Calu3 (cell line): ENCODE measurements around the gene MACROH2A1. TPM values are rescaled to one million over a fixed set of nuclear protein-coding genes. Genes with fewer than 3 reads are reported as not detected.

ENCODE experiments used
- BruUV-seq: library from RNA; stranded (reverse); fragments of 400-500 nt; replicated peaks from 2 replicates; lab custom pipeline; 2021; lab: Mats Ljungman, UMichigan
- CTCF ChIA-PET: fragments of 300-600 bp; sonication (Branson Sonifier 250); formaldehyde crosslinking; loops from one replicate; lab custom pipeline; 2022; ENCODE audit warnings: antibody characterized with exemption; lab: Charles Lee
- DNase-seq: peaks from one replicate; pipeline ENCODE4 v3.0.0; 2022
- H3K27ac Mint-ChIP-seq: one replicate; pipeline ENCODE4 v1.8.0; 2022; ENCODE audit warnings: mixed read lengths; ENCODE audit not compliant: unreplicated experiment
- H3K27me3 Mint-ChIP-seq: one replicate; pipeline ENCODE4 v1.8.0; 2022; ENCODE audit warnings: mixed read lengths; ENCODE audit not compliant: unreplicated experiment
- H3K36me3 Mint-ChIP-seq: one replicate; pipeline ENCODE4 v1.8.0; 2022; ENCODE audit warnings: mild to moderate bottlenecking, moderate library complexity, mixed read lengths; ENCODE audit not compliant: insufficient read depth, unreplicated experiment
- H3K4me1 Mint-ChIP-seq: one replicate; pipeline ENCODE4 v1.8.0; 2022; ENCODE audit warnings: mild to moderate bottlenecking, low read depth, mixed read lengths; ENCODE audit not compliant: unreplicated experiment
- H3K4me3 Mint-ChIP-seq: one replicate; pipeline ENCODE4 v1.8.0; 2022; ENCODE audit warnings: mild to moderate bottlenecking, low read depth, moderate library complexity, mixed read lengths; ENCODE audit not compliant: unreplicated experiment
- H3K9me3 Mint-ChIP-seq: one replicate; pipeline ENCODE4 v1.8.0; 2022; ENCODE audit warnings: low read depth, mixed read lengths; ENCODE audit not compliant: unreplicated experiment
- CTCF ChIP-seq: fragments of 200-600 bp; IDR thresholded peaks from one replicate; pipeline ENCODE4 v1.8.0; 2022; ENCODE audit warnings: antibody characterized with exemption; ENCODE audit not compliant: unreplicated experiment
- intact Hi-C: fragments of 100-400 bp; cut with micrococcal nuclease; formaldehyde crosslinking; loops from one replicate; pipeline ENCODE4 v1.10.0; 2022; ENCODE audit not compliant: unreplicated experiment
- total RNA-seq: library from RNA; stranded (reverse); gene quantifications from 2 replicates; pipeline ENCODE4 v1.2.3, GENCODE V29; 2022

The MACROH2A1 gene
- total RNA-seq, 1 experiment from 2014 or later: 368 TPM

DNA sequence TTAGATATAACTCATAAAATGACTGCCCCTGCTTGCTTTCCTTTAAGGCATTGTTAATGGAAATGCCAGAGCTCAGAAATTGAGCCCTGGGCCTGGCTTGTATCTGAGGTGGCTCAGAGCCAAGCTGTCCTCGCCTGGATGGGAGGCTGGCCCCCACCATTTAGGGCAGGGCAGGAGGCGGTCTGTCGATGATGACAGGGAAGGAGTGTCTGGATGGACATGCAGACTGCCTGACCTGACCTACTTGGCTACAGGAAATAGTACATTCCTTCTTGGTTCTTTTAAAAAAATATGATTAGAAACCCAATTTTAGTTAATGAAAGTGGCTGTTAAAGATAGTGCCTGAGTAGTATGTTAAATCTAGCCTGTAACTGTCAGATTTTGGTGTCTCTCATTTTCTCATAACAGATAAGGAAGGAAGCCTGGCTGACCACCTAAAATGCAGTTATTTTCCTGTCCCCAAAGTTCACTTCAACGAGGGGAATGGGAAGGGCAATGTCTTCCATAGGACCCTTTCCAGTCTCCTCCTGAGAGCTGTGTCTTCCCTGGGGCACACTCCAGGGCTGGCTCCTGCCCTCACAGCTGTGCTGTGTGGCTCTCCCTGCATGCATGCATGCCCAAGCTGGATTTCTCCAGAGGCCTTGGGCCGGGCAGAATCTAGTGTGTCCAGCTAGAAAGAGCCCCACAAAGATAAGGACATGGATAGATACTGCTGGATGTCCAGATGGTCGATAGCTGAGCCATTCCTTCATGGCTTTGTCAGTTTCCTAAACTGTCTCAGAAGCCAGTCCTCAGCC lies 42.3 kb downstream of the MACROH2A1 start:
- H3K9me3 Mint-ChIP-seq: no peaks in the 10 kb centered on the region
- intact Hi-C loops: no loop called here
- H3K4me1 Mint-ChIP-seq: no peaks in the 10 kb centered on the region
- CTCF ChIA-PET: no interaction called here
- no peaks in the 10 kb centered on the region for H3K27me3 Mint-ChIP-seq
- no peak for DNase-seq
- no peak for TF ChIP-seq CTCF
- H3K27ac Mint-ChIP-seq: no peak overlapping the region
- peaks cover 21% of the 10 kb centered on the region for H3K36me3 Mint-ChIP-seq
- BruUV-seq: no TSS peak
- no peak overlapping the region for H3K4me3 Mint-ChIP-seq

DNA sequence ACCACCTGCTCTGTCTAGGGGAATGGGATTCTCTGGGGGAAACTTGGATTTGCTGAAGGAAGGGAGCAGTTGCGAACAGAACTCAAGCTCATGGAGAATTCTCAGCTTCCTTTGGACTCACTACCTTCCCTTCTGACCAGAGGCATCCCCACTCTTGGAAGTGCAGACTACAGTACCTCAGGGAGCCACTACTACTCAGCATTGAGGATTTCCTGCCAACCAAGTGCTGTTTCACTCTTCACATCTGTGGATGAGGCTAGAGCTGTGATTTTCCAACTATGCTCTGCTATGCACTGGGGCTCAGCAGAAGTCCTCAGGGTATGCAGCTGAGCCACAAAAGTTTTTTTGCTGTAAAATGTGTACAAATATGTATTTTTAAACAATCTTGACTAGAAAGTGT lies 43.9 kb downstream of the MACROH2A1 start:
- Mint-ChIP-seq H3K4me1 (no peaks in the 10 kb centered on the region), H3K36me3 (peaks cover 21% of the 10 kb centered on the region), H3K27ac (no peak overlapping the region), H3K27me3 (no peaks in the 10 kb centered on the region), H3K9me3 (no peaks in the 10 kb centered on the region), H3K4me3 (no peak overlapping the region)
- intact Hi-C loops: no loop called here
- CTCF ChIA-PET: interaction anchor here (0.6 to 1.2 kb wide), 2 partner anchors 10 to 55 kb away, joined by 4 read pairs; no protein-coding TSS in a partner anchor
- BruUV-seq: no TSS peak
- DNase-seq: no peak
- no peak for TF ChIP-seq CTCF

DNA sequence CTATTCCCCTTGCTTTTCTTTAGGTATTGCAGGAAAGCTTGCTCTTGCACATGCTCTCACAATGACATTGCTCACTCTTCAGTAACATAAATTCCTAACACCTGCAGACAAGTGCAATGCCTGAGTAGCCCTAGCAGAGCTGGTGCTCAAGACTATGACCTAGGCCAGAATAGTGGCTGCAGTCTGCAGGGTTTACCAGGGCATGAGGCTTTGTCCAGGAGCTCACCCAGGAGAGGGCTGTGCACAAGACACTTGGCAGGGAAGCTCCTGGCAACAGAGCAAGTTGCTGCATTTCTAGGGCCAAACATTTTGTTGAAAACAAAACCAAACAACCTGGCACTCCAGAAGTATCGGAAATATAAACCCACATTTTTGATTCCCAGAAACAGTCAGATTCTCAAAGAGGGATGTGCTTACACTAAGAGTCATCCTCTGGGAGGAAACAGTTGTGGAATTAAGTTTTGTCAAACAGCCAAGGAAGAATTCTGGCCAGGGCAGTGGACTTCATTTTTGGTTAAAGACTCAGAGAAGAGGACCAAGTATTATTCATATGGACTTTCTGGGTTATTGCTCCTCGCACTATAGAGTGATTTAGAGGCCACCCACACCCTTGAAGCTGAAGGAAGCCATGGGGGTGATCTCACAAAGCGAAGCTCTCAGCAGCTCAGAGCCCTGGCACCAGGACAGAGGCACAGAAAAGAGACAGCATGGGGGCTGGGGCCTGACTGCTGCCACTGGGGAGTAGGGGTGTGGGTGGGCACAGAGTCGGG lies 44.9 kb downstream of the MACROH2A1 start:
- H3K9me3 Mint-ChIP-seq: no peaks in the 10 kb centered on the region
- H3K4me1 Mint-ChIP-seq: no peaks in the 10 kb centered on the region
- no peak overlapping the region for H3K27ac Mint-ChIP-seq
- BruUV-seq: no TSS peak
- CTCF ChIA-PET: no interaction called here
- intact Hi-C loops: no loop called here
- no peaks in the 10 kb centered on the region for H3K27me3 Mint-ChIP-seq
- H3K36me3 Mint-ChIP-seq: peaks cover 27% of the 10 kb centered on the region
- DNase-seq: no peak
- no peak for TF ChIP-seq CTCF
- H3K4me3 Mint-ChIP-seq: no peak overlapping the region

DNA sequence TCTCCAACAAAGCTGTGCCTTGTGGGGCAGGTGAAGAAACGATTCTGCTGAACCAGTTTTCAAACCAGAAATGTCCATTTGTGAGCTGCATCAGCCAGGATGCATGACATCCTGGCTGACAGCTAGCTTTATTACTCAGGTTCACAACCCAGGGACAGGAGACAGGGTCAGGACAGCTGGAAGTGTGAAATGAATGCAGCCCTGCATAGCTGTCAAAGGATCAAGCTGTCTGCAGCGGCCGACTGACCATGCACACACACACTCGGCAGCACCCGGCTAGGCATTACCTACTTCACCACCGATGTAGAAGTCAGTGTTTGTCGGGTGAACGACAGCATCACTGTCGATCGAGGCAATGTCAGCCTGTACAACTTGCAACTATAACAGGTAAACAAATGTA lies 48.5 kb downstream of the MACROH2A1 start:
- DNase-seq: no peak
- intact Hi-C loops: no loop called here
- Mint-ChIP-seq H3K4me3 (no peak overlapping the region), H3K4me1 (peaks cover 12% of the 10 kb centered on the region), H3K27ac (no peak overlapping the region), H3K27me3 (no peaks in the 10 kb centered on the region), H3K9me3 (no peaks in the 10 kb centered on the region), H3K36me3 (peaks cover 35% of the 10 kb centered on the region)
- TF ChIP-seq CTCF: no peak
- CTCF ChIA-PET: interaction anchor here (0.7 kb wide), 1 partner anchor 36 kb away, joined by 3 read pairs; no protein-coding TSS in a partner anchor
- no TSS peak for BruUV-seq
